OCI-LY7 (cell line): Measurements from ENCODE around the gene PODXL2.

Source experiments
- EZH2phosphoT487 ChIP-seq: fragments of 200-600 bp; sonication (generic); IDR thresholded peaks from 2 replicates; pipeline ENCODE4 v1.6.1; 2018; ENCODE audit warnings: low read depth, borderline replicate concordance, mild to moderate bottlenecking, mixed run types, antibody characterized with exemption, low read length, moderate library complexity, mixed read lengths
- TF ChIP-seq, protein P1 (sequence below): fragments of 200-600 bp; sonication (generic); conservative IDR thresholded peaks from 2 replicates; pipeline ENCODE4 v1.5.1; 2014; ENCODE audit warnings: mild to moderate bottlenecking, antibody characterized with exemption, low read length, moderate library complexity, mixed read lengths

DNA sequence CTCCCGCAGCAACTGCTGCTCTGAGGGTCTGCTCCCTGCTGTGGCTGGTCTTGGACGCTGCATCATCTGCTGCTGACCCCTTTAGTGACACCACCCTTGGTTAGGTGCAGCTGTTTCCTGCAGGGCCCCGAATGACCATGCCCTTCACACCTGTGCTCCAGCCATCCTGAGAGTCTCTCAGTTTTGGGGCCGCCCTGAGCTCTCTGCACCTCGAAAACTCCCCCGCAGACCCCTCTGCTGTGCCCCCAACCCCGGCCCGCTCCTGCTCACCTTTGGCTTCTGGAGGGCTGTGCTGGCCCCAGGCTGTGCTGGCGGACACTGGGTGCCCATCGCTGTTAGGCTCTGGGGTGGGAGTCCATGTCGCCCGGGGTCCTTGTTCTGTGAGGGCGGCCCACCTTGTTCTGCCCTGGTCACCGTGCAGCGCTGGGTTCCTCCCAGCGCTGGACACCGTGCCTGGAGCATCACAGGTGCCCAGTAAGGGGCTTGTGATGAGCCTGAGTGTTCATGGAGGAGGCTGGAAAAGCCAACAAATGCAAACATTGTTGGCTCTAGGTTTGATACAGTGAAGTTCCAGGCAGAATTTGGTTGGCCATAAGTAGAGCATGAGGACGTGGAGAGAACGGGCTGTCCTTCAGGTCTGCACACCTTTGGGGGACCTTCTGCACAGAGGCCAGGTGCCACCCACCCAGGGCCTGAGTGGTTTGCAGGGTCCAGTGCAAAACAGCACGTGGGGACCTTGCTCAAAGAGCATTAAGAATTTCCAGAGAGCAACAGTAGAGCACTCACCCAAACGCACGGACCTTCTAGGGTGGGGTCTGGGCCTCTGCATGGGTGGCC, 56.1 kb downstream of the PODXL2 start:
- TF ChIP-seq, protein P1, sequence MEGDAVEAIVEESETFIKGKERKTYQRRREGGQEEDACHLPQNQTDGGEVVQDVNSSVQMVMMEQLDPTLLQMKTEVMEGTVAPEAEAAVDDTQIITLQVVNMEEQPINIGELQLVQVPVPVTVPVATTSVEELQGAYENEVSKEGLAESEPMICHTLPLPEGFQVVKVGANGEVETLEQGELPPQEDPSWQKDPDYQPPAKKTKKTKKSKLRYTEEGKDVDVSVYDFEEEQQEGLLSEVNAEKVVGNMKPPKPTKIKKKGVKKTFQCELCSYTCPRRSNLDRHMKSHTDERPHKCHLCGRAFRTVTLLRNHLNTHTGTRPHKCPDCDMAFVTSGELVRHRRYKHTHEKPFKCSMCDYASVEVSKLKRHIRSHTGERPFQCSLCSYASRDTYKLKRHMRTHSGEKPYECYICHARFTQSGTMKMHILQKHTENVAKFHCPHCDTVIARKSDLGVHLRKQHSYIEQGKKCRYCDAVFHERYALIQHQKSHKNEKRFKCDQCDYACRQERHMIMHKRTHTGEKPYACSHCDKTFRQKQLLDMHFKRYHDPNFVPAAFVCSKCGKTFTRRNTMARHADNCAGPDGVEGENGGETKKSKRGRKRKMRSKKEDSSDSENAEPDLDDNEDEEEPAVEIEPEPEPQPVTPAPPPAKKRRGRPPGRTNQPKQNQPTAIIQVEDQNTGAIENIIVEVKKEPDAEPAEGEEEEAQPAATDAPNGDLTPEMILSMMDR = no peak
- TF ChIP-seq EZH2phosphoT487 = no peak
